SK-MEL-5 (cell line): ENCODE results near the gene SLC9A5. TPM values are rescaled to one million over a fixed set of nuclear protein-coding genes. Genes with fewer than 3 reads are reported as not detected.

ENCODE experiments used
- DNase-seq: peaks from one replicate; pipeline ENCODE4 v3.0.0-alpha.2; 2016; ENCODE audit warnings: low read depth, low spot score
- in situ Hi-C: cut with HindIII; loops from 2 replicates; pipeline ENCODE4 v1.10.0; 2016; ENCODE audit warnings: low sequenced_read_pairs, high pct_unique_total_duplicates, low pct_unique_long_range_greater_than_20kb
- polyA plus RNA-seq, 2 experiments: library from polyadenylated mRNA; depleted of rRNA; stranded (reverse); fragments of >200 nt; gene quantifications; 2 replicates each; pipeline ENCODE4 v1.2.3, GENCODE V29; 2015
- total RNA-seq: library from RNA; depleted of rRNA; stranded (reverse); fragments of >200 nt; shearing (Covaris generic); gene quantifications from 2 replicates; pipeline ENCODE4 v1.2.3, GENCODE V29; 2014; rRNA removed

The SLC9A5 gene, protein sequence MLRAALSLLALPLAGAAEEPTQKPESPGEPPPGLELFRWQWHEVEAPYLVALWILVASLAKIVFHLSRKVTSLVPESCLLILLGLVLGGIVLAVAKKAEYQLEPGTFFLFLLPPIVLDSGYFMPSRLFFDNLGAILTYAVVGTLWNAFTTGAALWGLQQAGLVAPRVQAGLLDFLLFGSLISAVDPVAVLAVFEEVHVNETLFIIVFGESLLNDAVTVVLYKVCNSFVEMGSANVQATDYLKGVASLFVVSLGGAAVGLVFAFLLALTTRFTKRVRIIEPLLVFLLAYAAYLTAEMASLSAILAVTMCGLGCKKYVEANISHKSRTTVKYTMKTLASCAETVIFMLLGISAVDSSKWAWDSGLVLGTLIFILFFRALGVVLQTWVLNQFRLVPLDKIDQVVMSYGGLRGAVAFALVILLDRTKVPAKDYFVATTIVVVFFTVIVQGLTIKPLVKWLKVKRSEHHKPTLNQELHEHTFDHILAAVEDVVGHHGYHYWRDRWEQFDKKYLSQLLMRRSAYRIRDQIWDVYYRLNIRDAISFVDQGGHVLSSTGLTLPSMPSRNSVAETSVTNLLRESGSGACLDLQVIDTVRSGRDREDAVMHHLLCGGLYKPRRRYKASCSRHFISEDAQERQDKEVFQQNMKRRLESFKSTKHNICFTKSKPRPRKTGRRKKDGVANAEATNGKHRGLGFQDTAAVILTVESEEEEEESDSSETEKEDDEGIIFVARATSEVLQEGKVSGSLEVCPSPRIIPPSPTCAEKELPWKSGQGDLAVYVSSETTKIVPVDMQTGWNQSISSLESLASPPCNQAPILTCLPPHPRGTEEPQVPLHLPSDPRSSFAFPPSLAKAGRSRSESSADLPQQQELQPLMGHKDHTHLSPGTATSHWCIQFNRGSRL
- total RNA-seq: 0.21 and 0.37 TPM in 2 replicates
- 0.24 and 0.57 TPM in 2 replicates for polyA plus RNA-seq (2015; cell fraction: cytosol; rRNA removed)
- 7.3 and 9.0 TPM in 2 replicates for polyA plus RNA-seq (2015; cell fraction: nucleus; rRNA removed)

DNA sequence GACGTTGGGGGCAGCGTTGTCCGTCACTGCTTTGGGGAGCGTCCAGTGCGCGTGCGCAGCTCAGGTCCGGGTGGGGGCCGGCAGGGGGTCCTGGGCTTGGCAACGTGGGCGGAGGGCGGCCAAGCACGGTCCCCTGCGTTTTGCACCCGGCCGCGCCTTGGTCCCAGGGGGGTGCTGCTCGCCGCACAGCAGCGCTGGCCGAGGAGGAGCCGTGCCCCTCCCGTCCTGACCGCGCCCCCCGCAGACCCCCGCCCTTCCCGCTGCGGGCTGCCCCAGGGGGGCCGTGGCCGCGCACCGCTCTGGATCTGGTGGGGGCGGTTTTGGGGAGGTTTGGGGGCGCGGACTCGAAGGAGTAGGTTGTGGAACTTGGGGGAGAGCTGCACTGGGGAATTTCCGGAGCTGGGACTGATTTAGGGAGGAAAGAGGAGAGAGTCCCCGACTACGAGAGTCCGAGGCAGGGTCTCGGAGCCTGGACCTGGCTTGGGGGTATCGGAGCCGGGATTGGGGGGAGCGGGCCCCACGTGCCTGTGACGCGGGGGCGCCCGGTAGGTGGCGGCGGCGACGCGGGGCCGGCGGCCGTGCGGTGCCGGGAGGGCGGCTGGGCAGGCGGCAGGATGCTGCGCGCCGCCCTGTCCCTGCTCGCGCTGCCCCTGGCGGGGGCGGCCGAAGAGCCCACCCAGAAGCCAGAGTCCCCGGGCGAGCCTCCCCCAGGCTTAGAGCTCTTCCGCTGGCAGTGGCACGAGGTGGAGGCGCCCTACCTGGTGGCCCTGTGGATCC lies at the start of gene SLC9A5:
SLC9A5 (plus strand) TSS at position 579 of the 777 bp plus-strand sequence; CDS start at position 615, 36 bp downstream.
- in situ Hi-C loops: no loop called here
- no peak for DNase-seq

DNA sequence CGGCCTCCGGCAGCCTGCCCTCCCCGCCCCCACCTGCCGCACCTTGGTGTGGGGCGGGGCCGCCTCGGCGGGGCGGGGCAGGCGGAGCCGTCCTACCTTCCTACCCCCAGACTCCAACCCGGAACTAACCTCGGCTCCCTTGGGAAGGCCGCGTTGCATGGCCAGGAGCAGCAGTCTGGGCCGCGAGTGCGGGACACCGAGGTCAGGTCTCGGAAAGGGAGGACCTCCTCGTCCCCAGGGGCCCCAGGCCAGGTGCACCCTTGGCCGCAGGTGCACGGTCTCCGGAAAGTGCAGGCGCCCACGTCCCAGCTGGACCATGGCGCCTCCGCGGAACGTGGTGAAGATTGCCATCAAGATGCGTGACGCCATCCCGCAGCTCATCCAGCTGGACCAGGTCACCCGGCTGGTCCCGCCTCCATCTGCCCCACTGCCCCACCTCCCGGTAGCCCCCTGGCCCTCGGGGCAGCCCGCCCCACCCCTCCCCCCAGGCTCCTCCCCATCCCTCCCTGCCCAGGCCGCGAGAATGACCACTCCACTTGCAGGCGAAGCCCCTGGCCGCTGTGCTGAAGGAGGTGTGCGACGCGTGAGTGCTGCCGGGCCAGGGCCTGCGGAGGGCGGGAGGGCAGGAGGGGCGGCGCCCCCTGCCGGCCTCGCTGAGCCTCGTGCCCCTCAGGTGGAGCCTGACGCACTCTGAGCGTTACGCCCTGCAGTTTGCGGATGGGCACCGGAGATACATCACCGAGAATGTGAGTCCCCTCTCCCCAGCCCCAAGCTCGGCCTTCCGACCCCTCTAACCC lies 49.6 kb upstream of the SLC9A5 start, which contains the start of gene ELMO3:
ELMO3 (plus strand) TSS at position 121 of the 797 bp plus-strand sequence; CDS start at position 317, 196 bp downstream.
- no peak for DNase-seq
- in situ Hi-C loops: no loop called here

DNA sequence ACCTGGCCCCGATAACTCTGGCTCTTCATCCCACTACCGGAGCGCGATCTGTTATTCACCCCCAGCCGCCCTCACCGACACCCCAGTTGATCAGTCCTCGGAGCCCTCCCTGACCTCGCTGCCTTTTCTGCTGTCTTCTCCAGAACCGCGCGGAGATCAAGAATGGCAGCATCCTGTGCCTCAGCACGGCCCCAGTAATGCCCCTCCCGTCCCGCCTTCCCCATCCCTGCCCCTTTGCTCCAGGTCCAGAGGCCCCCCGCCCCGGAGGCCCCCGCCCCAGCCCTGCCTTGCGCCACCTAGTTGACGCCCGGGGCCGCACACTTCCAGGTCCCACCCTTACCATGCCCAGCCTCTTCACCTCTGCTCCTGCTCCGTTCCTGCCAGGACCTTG lies 49.0 kb upstream of the SLC9A5 start:
- DNase-seq: no peak
- in situ Hi-C loops: no loop called here

DNA sequence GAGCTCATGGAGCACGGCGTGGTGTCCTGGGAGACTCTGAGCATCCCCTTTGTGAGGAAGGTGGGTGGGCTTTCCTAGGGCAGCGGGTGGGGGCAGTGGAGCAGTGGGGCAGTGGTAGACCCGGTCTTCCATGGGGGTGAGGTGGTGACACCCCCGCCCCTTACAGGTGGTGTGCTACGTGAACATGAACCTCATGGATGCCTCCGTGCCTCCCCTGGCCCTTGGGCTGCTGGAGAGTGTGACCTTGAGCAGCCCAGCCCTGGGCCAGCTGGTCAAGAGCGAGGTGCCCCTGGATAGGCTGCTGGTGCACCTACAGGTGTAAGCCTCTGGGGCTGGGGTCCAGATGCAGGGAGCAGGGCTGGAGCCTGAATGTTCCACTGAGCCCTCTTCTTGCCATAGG lies 48.3 kb upstream of the SLC9A5 start:
- no peak for DNase-seq
- in situ Hi-C loops: no loop called here

DNA sequence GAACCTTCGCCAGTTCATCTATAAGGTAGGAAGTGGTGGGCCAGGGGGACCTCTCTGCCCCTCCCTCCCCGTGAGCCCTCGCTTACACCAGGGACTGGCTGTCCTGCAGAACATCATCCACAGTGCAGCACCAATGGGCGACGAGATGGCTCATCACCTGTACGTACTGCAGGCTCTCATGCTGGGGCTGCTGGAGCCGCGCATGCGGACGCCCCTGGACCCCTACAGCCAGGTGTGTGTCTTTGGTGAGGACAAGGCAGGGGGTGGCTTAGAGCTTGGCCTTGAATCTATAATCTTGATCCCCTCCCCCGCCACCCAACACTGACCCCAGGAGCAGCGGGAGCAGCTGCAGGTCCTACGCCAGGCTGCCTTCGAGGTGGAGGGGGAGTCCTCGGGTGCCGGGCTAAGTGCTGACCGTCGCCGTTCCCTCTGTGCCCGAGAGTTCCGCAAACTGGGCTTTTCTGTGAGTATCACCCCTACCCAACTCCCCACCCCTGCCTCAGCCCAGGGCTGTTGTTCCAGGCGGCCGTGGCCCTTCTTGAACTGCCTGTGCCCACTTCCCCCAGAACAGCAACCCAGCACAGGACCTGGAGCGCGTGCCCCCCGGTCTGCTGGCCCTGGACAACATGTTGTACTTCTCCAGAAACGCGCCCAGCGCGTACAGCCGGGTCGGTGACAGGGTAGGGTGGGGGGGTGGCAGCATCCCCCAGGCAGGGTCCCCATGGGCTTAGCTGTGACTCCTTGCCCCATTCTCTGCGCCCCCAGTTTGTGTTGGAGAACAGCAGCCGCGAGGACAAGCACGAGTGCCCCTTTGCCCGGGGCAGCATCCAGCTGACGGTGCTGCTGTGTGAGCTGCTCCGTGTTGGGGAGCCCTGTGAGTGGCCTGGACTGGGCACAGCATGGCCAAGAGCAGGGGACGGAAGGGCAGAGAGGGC lies 47.1 kb upstream of the SLC9A5 start:
- in situ Hi-C loops: no loop called here
- DNase-seq: no peak

DNA sequence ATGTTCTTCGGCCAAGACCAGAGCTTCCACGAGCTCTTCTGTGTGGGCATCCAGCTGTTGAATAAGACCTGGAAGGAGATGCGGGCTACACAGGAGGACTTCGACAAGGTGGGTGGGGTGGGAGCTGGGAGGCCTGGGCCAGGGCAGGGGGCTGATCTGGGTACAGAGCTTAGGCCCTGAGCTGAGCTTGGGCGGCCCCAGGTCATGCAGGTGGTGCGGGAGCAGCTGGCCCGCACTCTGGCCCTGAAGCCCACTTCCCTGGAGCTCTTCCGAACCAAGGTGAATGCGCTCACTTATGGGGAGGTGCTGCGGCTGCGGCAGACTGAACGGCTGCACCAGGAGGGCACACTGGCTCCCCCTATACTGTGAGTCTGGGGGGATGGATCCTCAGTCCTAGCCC lies 46.4 kb upstream of the SLC9A5 start:
- DNase-seq: no peak
- in situ Hi-C loops: no loop called here

DNA sequence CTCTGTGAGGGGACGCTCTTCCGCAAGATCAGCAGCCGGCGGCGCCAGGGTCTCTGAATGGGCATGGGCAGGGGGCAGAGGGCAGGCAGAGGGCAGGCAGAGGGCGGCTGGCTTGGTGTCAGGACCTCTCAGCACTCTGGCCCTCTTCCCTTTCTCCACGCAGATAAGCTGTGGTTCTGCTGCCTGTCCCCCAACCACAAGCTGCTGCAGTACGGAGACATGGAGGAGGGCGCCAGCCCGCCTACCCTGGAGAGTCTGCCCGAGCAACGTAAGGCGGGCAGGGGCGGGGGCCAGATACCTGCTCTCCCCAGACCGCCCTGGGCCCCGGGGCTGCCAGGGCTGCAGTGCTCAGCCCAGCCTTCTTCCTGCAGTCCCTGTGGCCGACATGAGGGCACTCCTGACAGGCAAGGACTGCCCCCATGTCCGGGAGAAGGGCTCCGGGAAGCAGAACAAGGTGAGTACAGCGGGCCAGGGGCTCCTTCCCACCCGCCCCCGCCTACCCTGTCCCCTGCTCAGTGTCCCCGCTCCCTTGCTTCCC lies 45.8 kb upstream of the SLC9A5 start:
- in situ Hi-C loops: no loop called here
- no peak for DNase-seq

DNA sequence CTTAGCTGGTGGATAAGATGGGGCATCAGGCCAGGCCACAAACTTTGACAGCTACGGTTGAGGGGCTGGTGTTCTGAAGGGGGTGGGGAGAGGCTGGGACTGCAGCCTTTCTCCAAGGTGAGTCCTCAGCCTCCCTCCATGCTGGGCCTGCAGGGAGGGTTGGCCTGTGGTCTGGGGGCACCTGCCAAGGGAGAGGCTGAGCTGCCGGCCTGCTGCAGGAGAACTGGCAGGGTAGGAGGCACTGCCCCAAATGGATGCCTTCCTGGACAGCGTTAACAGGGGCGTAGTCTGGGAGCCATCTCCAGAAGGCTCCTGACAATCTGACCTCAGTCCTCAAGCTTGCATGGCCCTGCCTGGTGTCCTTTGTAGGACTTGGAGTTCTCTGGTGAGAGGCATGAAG lies 44.7 kb upstream of the SLC9A5 start:
- DNase-seq: no peak
- in situ Hi-C loops: no loop called here

DNA sequence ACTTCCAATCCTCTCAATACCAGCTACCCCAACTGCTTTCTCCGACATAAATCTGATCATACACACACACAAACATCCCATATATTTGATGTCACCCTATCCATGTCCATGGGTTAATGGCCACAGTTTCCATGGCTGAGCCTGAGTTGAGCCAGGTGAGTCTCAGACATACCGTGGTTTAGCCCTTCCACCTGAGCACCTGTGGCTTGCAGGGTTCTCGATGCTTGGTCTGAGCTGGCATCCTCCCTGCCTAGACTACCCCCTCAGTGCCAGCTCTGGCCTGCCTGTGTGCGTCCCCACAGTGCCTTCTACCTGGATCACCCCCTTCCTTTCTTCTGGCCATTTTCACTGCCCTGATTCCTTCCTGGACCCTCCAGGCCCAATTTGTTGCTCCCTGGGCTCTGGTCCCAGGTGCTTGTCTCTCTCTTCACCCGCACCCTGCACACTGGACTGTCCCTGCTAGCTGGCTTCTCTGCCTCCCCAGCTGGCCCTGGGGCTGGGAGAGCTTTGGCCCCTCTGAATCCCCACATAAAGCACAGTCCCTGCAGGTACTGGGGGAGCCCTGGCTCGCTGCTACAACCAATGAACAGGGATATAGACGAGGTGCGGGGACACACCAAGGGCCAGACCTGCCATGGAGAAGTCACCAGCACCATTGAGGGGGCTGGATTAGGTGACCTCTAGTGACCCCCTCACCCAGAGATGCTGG lies 42.5 kb upstream of the SLC9A5 start:
- no peak for DNase-seq
- in situ Hi-C loops: no loop called here

DNA sequence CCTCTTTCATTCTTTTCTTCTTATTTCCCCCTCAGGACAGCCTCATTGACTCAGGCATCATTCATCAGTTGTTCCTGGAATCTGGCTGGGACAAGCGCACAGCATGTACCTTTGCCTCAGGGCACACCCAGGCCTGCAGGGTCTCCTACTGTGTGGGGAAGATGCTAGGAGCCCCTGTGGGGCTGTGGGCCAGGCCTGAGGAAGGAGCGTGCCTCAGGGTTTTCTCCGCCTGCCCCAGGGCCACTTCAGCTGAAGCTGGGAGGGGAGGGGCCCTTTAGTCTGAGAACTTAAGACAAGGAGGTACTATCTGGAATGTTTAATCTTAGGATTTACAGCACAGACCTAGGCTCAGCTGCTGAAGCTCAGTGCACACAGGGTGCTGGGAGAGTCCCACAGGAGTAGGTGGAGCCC lies 41.9 kb upstream of the SLC9A5 start:
- in situ Hi-C loops: no loop called here
- DNase-seq: no peak

DNA sequence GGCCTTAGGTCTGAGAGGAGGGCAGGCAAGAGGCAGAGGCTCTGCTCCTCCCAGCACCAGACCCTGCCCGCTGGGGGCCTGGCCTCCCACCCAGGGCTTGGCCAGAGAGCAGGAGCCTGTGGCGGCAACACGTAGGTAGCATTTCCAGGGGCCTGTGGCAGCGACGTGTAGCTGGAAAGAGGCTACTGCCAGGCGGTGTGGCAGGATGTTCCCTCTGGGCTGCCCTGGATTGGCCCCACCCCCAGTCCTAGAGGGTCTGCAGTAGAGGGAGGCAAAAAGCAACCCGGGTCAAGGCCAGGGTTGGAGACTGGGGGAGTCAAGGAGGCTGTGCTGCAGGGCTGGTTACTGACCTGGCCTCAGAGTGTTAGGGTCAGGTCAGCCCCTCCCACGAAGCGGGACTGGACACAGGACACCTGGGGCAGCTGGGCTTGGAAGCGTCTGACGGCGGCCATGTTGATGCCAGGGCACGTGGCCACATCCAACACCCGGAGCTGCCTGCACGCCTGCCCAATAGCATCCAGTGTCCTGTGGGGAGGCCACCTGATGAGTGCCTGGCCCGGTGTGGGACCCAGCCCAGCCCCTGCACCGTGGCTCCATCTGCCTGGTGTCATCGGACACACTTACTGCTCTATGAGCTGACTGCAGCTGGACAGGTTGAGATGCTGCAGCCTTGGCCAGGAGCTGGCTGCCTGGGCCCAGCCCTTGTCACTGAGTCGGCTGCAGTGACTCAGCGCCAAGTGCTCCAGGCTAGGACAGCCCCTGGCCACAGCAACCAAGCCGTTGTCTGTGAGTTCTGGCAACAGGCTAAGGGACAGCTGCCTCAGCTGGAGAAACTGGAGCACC lies 41.3 kb upstream of the SLC9A5 start:
- in situ Hi-C loops: no loop called here
- DNase-seq: no peak

DNA sequence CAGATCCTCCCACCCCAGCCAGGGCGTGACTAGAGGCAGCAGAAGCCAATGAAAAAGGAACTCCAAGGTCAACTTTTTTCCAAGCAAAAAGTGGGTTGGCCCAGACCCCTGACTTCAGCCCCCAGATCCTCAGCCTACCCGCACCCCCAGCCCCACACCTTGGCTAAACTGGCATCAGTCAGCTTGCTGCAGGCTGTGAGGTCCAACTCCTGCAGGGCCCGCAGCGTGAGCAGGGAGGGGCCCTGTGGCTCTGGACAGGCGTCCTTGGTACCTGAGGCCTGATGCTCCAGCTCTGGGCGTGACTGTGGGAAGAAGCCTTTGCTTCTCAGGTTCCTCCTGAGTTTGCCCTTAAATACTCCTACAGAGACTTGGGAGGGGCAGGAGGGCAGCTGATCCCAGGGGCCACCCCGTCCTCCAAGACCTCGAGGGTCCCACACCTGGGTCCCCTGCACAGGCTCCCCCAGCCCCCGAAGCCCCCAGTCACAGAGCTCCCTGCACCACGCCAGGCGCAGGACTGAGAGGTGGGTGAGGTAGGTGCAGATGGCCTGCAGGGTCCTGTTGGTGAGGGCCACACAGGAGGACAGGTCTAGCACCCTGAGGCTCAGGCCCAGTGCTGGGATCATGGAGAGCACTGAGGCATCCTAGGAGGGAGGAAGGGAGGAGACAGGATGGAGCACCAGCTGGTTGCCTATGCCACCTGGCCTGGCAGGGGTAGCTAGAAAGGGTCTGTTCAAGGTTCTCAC lies 40.5 kb upstream of the SLC9A5 start:
- no peak for DNase-seq
- in situ Hi-C loops: no loop called here

DNA sequence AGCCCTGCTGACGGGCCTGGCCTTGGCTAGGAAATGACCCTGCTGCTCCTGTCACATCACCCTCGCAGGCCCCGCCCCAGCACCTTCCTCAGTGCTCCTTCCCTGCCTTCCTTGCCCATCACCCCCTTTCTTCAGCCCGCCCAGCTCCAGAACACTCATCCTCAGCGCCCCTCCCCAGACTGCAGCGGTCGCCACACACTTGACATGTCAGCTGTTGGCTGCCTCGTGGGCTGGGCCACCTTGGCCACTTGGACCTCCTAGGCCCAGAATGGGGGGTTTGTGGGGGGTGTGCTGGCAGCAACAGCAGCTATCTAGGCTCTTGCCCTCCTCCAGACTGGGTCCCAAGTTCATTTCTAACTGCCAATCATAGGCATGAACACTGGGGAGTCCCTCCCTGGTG lies 39.2 kb upstream of the SLC9A5 start:
- in situ Hi-C loops: no loop called here
- no peak for DNase-seq
